Measurements from ENCODE around the gene VMAC.

DNA sequence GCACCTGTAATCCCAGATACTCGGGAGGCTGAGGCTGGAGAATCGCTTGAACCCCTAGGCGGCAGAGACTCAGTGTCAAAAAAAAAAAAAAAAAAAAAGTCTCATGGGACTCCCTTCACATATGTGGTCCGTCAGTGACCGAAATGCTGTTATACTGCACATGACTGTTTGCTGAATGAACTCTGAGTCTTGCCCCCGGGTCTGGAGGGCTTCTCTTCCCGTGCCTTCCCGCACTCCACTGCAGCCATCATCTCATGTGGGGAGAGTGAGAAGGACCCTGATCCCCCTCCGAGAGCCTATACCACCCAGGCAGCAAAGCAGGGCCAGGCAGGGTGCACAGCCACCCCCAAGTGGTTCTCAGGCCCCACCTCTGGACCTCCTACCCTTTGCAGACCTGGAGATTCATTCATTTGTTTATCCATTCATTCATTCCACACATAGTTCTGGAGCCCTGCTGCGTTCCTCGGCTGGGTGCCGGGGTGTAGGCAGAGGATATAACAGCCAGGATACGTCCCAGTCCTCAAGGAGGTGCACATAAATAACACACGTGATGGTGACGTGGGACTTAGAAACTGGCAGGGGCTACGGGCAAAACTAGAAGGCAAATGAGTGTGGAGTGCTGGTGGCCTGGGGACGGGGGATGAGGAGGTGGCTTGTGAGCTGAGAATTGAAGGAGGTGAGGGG lies 15.2 kb upstream of the VMAC start:
- TF ChIP-seq, protein P1, sequence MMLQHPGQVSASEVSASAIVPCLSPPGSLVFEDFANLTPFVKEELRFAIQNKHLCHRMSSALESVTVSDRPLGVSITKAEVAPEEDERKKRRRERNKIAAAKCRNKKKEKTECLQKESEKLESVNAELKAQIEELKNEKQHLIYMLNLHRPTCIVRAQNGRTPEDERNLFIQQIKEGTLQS (IDR thresholded peaks at IDR 0.05; ENCODE audit: insufficient read depth, low read depth, low read length), result no peak
- TF ChIP-seq TAF7 (optimal IDR thresholded peaks at IDR 0.05; ENCODE audit: borderline replicate concordance, low read depth, low read length) (no peak), SRF (IDR thresholded peaks at IDR 0.05; ENCODE audit: low read depth, low read length) (no peak), CEBPB (IDR thresholded peaks at IDR 0.05; ENCODE audit: low read depth, low read length) (no peak), SP1 (IDR thresholded peaks at IDR 0.05; ENCODE audit: low read depth, low read length) (no peak)
- TF ChIP-seq, protein P2, sequence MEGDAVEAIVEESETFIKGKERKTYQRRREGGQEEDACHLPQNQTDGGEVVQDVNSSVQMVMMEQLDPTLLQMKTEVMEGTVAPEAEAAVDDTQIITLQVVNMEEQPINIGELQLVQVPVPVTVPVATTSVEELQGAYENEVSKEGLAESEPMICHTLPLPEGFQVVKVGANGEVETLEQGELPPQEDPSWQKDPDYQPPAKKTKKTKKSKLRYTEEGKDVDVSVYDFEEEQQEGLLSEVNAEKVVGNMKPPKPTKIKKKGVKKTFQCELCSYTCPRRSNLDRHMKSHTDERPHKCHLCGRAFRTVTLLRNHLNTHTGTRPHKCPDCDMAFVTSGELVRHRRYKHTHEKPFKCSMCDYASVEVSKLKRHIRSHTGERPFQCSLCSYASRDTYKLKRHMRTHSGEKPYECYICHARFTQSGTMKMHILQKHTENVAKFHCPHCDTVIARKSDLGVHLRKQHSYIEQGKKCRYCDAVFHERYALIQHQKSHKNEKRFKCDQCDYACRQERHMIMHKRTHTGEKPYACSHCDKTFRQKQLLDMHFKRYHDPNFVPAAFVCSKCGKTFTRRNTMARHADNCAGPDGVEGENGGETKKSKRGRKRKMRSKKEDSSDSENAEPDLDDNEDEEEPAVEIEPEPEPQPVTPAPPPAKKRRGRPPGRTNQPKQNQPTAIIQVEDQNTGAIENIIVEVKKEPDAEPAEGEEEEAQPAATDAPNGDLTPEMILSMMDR (IDR thresholded peaks at IDR 0.05; ENCODE audit: control extremely low read depth in 1 of 3, insufficient read depth in 1 of 3, low read depth in 1 of 3, low read length in 3 of 3), result no peak
